Loucy (cell line): ENCODE results near the gene CDC42BPB.

Experiments
- CTCF ChIP-seq: fragments of 200-600 bp; sonication (generic); conservative IDR thresholded peaks from 2 replicates; pipeline ENCODE4 v1.5.1; 2014; ENCODE audit warnings: mild to moderate bottlenecking, antibody characterized with exemption, low read length
- EZH2phosphoT487 ChIP-seq: fragments of 200-600 bp; IDR thresholded peaks from 2 replicates; pipeline ENCODE4 v1.6.1; 2018; ENCODE audit warnings: antibody characterized with exemption, mild to moderate bottlenecking, moderate library complexity, borderline replicate concordance

GRCh38 chr14:103028161-103028767 lies 29.1 kb downstream of the CDC42BPB start:
- TF ChIP-seq CTCF (no peak), EZH2phosphoT487 (no peak)
